Thyroid gland (tissue), 4 donors: Measurements from ENCODE around the gene KIF3B. TPM values are rescaled to one million over a fixed set of nuclear protein-coding genes. Genes with fewer than 3 reads are reported as not detected.
"Not testable (repeated sequence)": the region's sequence is repeated elsewhere in the genome, so short reads cannot be mapped to it uniquely, and the experiment has no call there.

Experiments used
- DNase-seq, 2 donors: peaks; one replicate each; pipeline ENCODE4 v3.0.0-alpha.2; 2019
- H3K27ac ChIP-seq, 3 donors: fragments of 200-600 bp; sonication (generic); 1 replicate in 2 of 3; 2 replicates in 1 of 3; pipeline ENCODE4 v1.5.1; 2016 to 2019; ENCODE audit warnings: mild to moderate bottlenecking in 1 of 3, moderate library complexity in 1 of 3
- H3K27me3 ChIP-seq: fragments of 200-600 bp; sonication (generic); one replicate; pipeline ENCODE4 v1.5.1; 2019
- H3K36me3 ChIP-seq, 2 donors: fragments of 200-600 bp; sonication (generic); one replicate each; pipeline ENCODE4 v1.5.1; 2016 to 2019
- H3K4me1 ChIP-seq, 2 donors: fragments of 200-600 bp; sonication (generic); one replicate each; pipeline ENCODE4 v1.5.1; 2017 to 2019
- H3K4me3 ChIP-seq, 3 donors: fragments of 200-600 bp; sonication (generic); replicated peaks in 1 of 3; 1 replicate in 2 of 3; 2 replicates in 1 of 3; pipeline ENCODE4 v1.5.1; 2016; ENCODE audit warnings: mild to moderate bottlenecking in 1 of 3
- H3K9me3 ChIP-seq: fragments of 200-600 bp; sonication (generic); one replicate; pipeline ENCODE4 v1.5.1; 2017
- CTCF ChIP-seq, 6 experiments: fragments of 200-600 bp in 3 of 6; fragments of 450-650 bp in 3 of 6; sonication (generic) in 3 of 6; IDR thresholded peaks; one replicate each; pipeline ENCODE4 v1.5.1; 2016 to 2019; ENCODE audit warnings: antibody characterized with exemption in 6 of 6, mild to moderate bottlenecking in 2 of 6, inconsistent platforms in 1 of 6, moderate library complexity in 1 of 6
- POLR2A ChIP-seq, 2 donors: fragments of 450-650 bp; IDR thresholded peaks; one replicate each; pipeline ENCODE4 v1.6.1; 2017; ENCODE audit warnings: antibody characterized with exemption in 2 of 2, mild to moderate bottlenecking in 2 of 2, moderate library complexity in 1 of 2
- WGBS, 2 donors: methylation state at CpG; one replicate each; pipeline ENCODE4 v1.1.5; 2017; 5-methylcytosine and 5-hydroxymethylcytosine counted together
- intact Hi-C: fragments of 100-400 bp; cut with DNase I; formaldehyde crosslinking; loops from one replicate; pipeline ENCODE4 v1.15.1; 2023
- total RNA-seq, 4 donors: library from RNA; depleted of rRNA; stranded (reverse); fragments of >200 nt; gene quantifications; one replicate each; pipeline ENCODE4 v1.2.3, GENCODE V29; 2016

KIF3B gene
- total RNA-seq, 4 donors from 2014 or later = 31.0 to 35.5 (median 32.7) TPM

- intact Hi-C loops = no loop called here
- Histone ChIP-seq H3K36me3 (no peaks in the 10 kb centered on the region), H3K4me1 (no peaks in the 10 kb centered on the region), H3K27ac (no peak overlapping the region), H3K27me3 (no peaks in the 10 kb centered on the region), H3K4me3 (no peak overlapping the region), H3K9me3 (no peaks in the 10 kb centered on the region)
- 79 to 86% methylated on average over 2 of the region's 2 CpGs for WGBS, 2 donors
- no peak for DNase-seq
- TF ChIP-seq CTCF (IDR thresholded peaks at IDR 0.05) (no peak), POLR2A (IDR thresholded peaks at IDR 0.05) (no peak)
These were observed 15.8 kb upstream of the KIF3B start for GRCh38 chr20:32261644-32262043.

GRCh38 chr20:32263398-32263954 is 14.0 kb upstream of the KIF3B start:
- TF ChIP-seq POLR2A (IDR thresholded peaks at IDR 0.05) (no peak), CTCF (IDR thresholded peaks at IDR 0.05) (no peak)
- H3K27me3 ChIP-seq = no peaks in the 10 kb centered on the region
- intact Hi-C loops = no loop called here
- no peak for DNase-seq
- no peak overlapping the region for H3K27ac ChIP-seq
- H3K4me3 ChIP-seq = no peak overlapping the region
- H3K9me3 ChIP-seq = no peaks in the 10 kb centered on the region
- H3K4me1 ChIP-seq = no peaks in the 10 kb centered on the region
- 77 to 89% methylated on average over 7 of the region's 7 CpGs for WGBS, 2 donors
- H3K36me3 ChIP-seq = no peaks in the 10 kb centered on the region

GRCh38 chr20:32271620-32272019 is 5.8 kb upstream of the KIF3B start:
- H3K4me3 ChIP-seq = no peak overlapping the region
- H3K27me3 ChIP-seq = no peaks in the 10 kb centered on the region
- intact Hi-C loops = no loop called here
- H3K9me3 ChIP-seq = no peaks in the 10 kb centered on the region
- no peaks in the 10 kb centered on the region for H3K4me1 ChIP-seq
- WGBS, 2 donors = 69 to 77% methylated on average over 5 of the region's 5 CpGs
- H3K27ac ChIP-seq = no peak overlapping the region
- H3K36me3 ChIP-seq = no peaks in the 10 kb centered on the region
- no peak for TF ChIP-seq POLR2A (IDR thresholded peaks at IDR 0.05)
- TF ChIP-seq CTCF (IDR thresholded peaks at IDR 0.05) = no peak
- DNase-seq = no peak

GRCh38 chr20:32274359-32274758 is 3.1 kb upstream of the KIF3B start:
- H3K36me3 ChIP-seq = no peaks in the 10 kb centered on the region
- no peak overlapping the region for H3K27ac ChIP-seq
- peaks cover 7 to 14% of the 10 kb centered on the region in 2 donors for H3K4me1 ChIP-seq
- intact Hi-C loops = no loop called here
- H3K4me3 ChIP-seq = no peak overlapping the region
- TF ChIP-seq POLR2A (IDR thresholded peaks at IDR 0.05) (no peak), CTCF (IDR thresholded peaks at IDR 0.05) (no peak)
- no peaks in the 10 kb centered on the region for H3K9me3 ChIP-seq
- WGBS, 2 donors = 73 to 78% methylated on average over 3 of the region's 3 CpGs
- H3K27me3 ChIP-seq = no peaks in the 10 kb centered on the region
- no peak for DNase-seq

GRCh38 chr20:32275163-32275562 is 2.3 kb upstream of the KIF3B start:
- peaks cover 7 to 14% of the 10 kb centered on the region in 2 donors for H3K4me1 ChIP-seq
- H3K27me3 ChIP-seq, intact Hi-C loops, H3K9me3 ChIP-seq, H3K36me3 ChIP-seq, H3K4me3 ChIP-seq, DNase-seq, H3K27ac ChIP-seq: not testable (repeated sequence)
- WGBS, 2 donors = 94 to 95% methylated on average over 3 of the region's 3 CpGs
